Neutrophil (primary cell): ENCODE data around the gene GUCA1A.
"Not testable (repeated sequence)": the region's sequence is repeated elsewhere in the genome, so short reads cannot be mapped to it uniquely, and the experiment has no call there.

ENCODE experiments used
- H3K27ac ChIP-seq: fragments of 200-600 bp; sonication (generic); 2 replicates; pipeline ENCODE4 v1.5.1; 2016; ENCODE audit warnings: mild to moderate bottlenecking, moderate library complexity
- H3K27me3 ChIP-seq: fragments of 200-600 bp; sonication (generic); 2 replicates; pipeline ENCODE4 v1.6.0; 2016; ENCODE audit warnings: mild to moderate bottlenecking
- H3K36me3 ChIP-seq: fragments of 200-600 bp; sonication (generic); 2 replicates; pipeline ENCODE4 v1.5.1; 2017
- H3K4me1 ChIP-seq, 2 experiments: fragments of 200-600 bp in 1 of 2; sonication (generic) in 1 of 2; 1 replicate in 1 of 2; 2 replicates in 1 of 2; pipeline versions ENCODE4 v1.5.1 to v1.6.1; 2013 to 2016; ENCODE audit warnings: low read depth in 1 of 2, low read length in 1 of 2, mild to moderate bottlenecking in 1 of 2, moderate library complexity in 1 of 2; ENCODE audit not compliant: control insufficient read depth in 1 of 2, insufficient read depth in 1 of 2
- H3K4me3 ChIP-seq, 2 experiments: fragments of 200-600 bp in 1 of 2; sonication (generic) in 1 of 2; 1 replicate in 1 of 2; 2 replicates in 1 of 2; pipeline ENCODE4 v1.5.1; 2013 to 2016; ENCODE audit warnings: low read depth in 1 of 2, low read length in 1 of 2, mild to moderate bottlenecking in 1 of 2, moderate library complexity in 1 of 2
- H3K9me3 ChIP-seq: fragments of 200-600 bp; sonication (generic); 2 replicates; pipeline ENCODE4 v1.5.1; 2016
- TF ChIP-seq, protein P1 (sequence below): fragments of 200-600 bp; sonication (generic); IDR thresholded peaks from 2 replicates; pipeline ENCODE4 v1.5.1; 2016; ENCODE audit warnings: antibody characterized with exemption

GUCA1A gene

DNA sequence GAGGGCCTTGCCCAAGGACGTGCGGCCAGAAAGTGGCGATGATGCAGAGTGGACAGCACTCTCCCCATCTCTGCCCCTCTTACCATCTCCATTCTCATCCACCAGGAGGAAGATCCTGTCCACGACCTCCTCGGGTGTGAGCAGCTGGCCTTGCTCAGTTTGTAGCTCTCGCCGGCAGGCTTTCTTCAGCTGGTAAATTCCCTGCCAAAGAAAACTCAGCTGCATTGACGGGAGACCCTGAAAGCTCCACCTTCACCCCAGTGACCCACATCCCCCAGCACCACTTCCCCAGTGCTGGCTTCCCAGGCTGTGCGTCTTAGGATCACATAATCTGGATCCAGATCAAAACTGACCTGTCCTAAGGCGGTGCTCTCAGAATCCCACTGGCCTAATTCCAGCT is 12.4 kb downstream of the GUCA1A start:
- Histone ChIP-seq H3K9me3 (no peaks in the 10 kb centered on the region), H3K36me3 (no peaks in the 10 kb centered on the region), H3K4me3 (no peak overlapping the region), H3K4me1 (no peaks in the 10 kb centered on the region), H3K27me3 (peaks cover under 1% of the 10 kb centered on the region), H3K27ac (no peak overlapping the region)
- TF ChIP-seq, protein P1, sequence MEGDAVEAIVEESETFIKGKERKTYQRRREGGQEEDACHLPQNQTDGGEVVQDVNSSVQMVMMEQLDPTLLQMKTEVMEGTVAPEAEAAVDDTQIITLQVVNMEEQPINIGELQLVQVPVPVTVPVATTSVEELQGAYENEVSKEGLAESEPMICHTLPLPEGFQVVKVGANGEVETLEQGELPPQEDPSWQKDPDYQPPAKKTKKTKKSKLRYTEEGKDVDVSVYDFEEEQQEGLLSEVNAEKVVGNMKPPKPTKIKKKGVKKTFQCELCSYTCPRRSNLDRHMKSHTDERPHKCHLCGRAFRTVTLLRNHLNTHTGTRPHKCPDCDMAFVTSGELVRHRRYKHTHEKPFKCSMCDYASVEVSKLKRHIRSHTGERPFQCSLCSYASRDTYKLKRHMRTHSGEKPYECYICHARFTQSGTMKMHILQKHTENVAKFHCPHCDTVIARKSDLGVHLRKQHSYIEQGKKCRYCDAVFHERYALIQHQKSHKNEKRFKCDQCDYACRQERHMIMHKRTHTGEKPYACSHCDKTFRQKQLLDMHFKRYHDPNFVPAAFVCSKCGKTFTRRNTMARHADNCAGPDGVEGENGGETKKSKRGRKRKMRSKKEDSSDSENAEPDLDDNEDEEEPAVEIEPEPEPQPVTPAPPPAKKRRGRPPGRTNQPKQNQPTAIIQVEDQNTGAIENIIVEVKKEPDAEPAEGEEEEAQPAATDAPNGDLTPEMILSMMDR, result no peak

DNA sequence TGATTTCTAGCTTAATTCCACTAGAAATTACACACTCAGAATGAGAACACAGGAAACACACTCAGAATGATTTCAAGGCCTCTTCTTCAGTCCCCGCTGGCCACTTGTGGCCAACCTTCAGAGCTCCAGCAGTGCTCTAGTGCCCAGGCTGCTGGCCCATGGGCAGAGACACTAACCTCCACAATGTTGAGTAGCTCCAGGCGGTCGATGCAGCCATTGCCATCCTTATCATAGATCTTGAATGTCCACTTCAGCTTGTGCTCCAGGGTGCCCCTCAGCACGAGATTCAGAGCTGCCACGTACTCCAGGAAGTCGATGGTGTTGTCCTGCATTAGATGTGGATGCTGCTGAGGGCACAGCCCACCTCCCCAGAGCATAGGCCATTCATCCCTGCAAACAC is 15.2 kb downstream of the GUCA1A start:
- TF ChIP-seq, protein P1, result no peak
- Histone ChIP-seq H3K27me3 (no peaks in the 10 kb centered on the region), H3K4me1 (no peaks in the 10 kb centered on the region), H3K4me3 (no peak overlapping the region), H3K9me3 (no peaks in the 10 kb centered on the region), H3K36me3 (no peaks in the 10 kb centered on the region), H3K27ac (no peak overlapping the region)

DNA sequence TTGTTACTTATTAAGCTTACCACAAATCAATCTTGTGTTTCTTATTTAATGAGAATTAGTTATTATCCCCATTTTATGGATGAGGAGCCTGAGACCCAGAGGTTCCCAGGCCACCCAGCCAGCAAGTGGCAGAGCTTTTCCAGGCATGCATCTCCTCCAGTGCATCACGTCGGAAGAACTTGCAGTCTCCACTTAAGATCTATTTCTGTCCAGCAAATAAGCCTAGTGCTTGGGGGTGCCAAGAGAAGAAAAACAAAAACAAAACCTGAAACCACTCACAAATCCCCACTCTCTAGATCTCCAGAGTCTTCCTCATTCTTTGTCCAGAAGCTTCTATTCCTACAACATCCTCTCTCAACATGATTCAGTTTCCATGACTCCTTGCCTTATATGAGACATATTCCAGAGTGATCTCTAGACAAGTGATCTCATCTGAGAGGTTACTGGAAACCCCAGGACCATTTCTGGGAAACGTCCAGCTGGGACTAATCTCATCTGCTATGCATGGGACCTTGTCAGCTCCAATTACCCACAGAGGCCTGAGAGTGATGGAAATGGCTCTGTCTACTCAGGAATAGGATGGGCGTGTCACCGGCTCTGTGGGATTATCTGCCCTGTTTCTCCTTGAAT is 17.5 kb downstream of the GUCA1A start:
- Histone ChIP-seq H3K27me3 (no peaks in the 10 kb centered on the region), H3K36me3 (no peaks in the 10 kb centered on the region), H3K27ac (no peak overlapping the region), H3K4me3 (no peak overlapping the region), H3K9me3 (no peaks in the 10 kb centered on the region), H3K4me1 (no peaks in the 10 kb centered on the region)
- TF ChIP-seq, protein P1, result no peak

DNA sequence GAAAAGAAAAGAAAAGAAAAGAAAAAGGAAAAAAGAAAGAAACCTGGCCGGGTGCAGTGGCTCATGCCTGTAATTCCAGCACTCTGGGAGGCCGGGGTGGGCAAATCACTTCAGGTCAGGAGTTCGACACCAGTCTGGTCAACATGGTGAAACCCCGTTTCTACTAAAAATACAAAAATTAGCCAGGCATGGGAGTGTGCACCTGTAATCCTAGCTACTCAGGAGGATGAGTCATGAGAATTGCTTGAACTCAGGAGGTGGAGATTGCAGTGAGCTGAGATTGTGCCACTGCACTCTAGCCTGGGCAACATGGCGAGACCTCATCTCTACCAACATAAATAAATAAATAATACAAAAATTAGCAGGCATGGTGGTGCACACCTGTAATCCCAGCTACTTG is 19.2 kb downstream of the GUCA1A start:
- H3K36me3 ChIP-seq, H3K4me3 ChIP-seq, H3K27me3 ChIP-seq, H3K27ac ChIP-seq, H3K4me1 ChIP-seq, H3K9me3 ChIP-seq: not testable (repeated sequence)

DNA sequence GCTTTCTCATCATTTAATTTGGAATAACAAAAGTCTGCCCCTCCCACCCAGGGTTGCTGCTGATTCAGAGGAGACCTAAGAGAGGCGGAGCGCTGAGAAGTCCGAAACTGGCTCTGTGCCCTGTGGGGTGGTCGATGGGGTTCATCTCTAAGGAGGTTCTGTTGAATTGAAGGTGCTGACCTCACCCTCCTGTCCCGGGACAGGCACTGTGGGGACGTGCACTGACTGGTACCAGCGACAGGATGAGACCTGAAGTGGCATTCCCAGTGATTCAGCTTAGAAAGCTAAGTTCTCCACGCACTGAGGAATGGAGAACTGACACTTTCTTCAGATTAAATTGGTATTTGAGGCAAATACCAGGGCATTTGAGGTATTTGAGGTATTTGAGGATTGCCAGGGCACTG is 20.3 kb downstream of the GUCA1A start:
- H3K27ac ChIP-seq, result no peak overlapping the region
- H3K4me3 ChIP-seq, result no peak overlapping the region
- H3K4me1 ChIP-seq, result no peaks in the 10 kb centered on the region
- H3K27me3 ChIP-seq, result no peaks in the 10 kb centered on the region
- TF ChIP-seq, protein P1, result no peak
- H3K36me3 ChIP-seq, result no peaks in the 10 kb centered on the region
- H3K9me3 ChIP-seq, result no peaks in the 10 kb centered on the region

DNA sequence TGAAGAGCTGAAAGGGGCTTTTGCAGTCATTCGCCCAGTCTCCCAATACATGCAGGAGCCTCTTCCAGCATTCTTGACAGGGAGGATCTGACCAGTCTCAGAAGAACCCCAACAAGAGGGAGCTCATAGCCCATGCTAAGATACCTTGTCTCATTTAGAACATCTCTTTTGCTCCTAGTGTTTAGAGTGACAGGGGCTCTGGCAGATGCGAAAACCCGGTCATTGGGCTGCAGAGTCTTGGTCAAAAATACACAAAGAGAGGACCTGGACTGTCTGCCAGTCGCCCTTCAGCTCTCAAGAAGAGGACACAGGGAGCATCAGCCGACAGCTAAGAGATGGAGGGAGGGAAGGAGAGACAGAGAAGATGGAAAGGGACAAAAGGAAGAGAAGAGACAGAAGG is 20.9 kb downstream of the GUCA1A start:
- no peaks in the 10 kb centered on the region for H3K27me3 ChIP-seq
- no peaks in the 10 kb centered on the region for H3K9me3 ChIP-seq
- H3K4me3 ChIP-seq, result no peak overlapping the region
- H3K27ac ChIP-seq, result no peak overlapping the region
- TF ChIP-seq, protein P1, result no peak
- no peaks in the 10 kb centered on the region for H3K36me3 ChIP-seq
- no peaks in the 10 kb centered on the region for H3K4me1 ChIP-seq
